Smooth muscle cell (in vitro differentiated cells): ENCODE results near the gene BRD3. TPM values are rescaled to one million over a fixed set of nuclear protein-coding genes. Genes with fewer than 3 reads are reported as not detected.

Experiments
- DNase-seq: peaks from one replicate; lab custom pipeline; 2025; ENCODE audit not compliant: unreplicated experiment; lab: John Stamatoyannopoulos, UW
- H2AFZ ChIP-seq: fragments of 200-600 bp; sonication (generic); 2 replicates; pipeline ENCODE4 v1.6.0; 2016; ENCODE audit warnings: antibody characterized with exemption, low read depth, mild to moderate bottlenecking
- H3F3A ChIP-seq: fragments of 200-600 bp; sonication (generic); 2 replicates; pipeline ENCODE4 v1.6.0; 2017; ENCODE audit warnings: antibody characterized with exemption, low read depth
- H3K27ac ChIP-seq: fragments of 200-600 bp; sonication (generic); 2 replicates; pipeline ENCODE4 v1.5.1; 2016; ENCODE audit warnings: low read depth, mild to moderate bottlenecking
- H3K27me3 ChIP-seq: fragments of 200-600 bp; sonication (generic); 2 replicates; pipeline ENCODE4 v1.6.1; 2016; ENCODE audit warnings: low read depth, mild to moderate bottlenecking
- H3K36me3 ChIP-seq: fragments of 200-600 bp; sonication (generic); 2 replicates; pipeline ENCODE4 v1.5.1; 2016; ENCODE audit warnings: low read depth
- H3K4me1 ChIP-seq: fragments of 200-600 bp; sonication (generic); 2 replicates; pipeline ENCODE4 v1.5.1; 2016; ENCODE audit warnings: low read depth
- H3K4me2 ChIP-seq: fragments of 200-600 bp; sonication (generic); 2 replicates; pipeline ENCODE4 v1.6.0; 2016; ENCODE audit warnings: mild to moderate bottlenecking
- H3K4me3 ChIP-seq: fragments of 200-600 bp; sonication (generic); 2 replicates; pipeline ENCODE4 v1.5.1; 2016; ENCODE audit warnings: mild to moderate bottlenecking
- H3K79me2 ChIP-seq: fragments of 200-600 bp; sonication (generic); 2 replicates; pipeline ENCODE4 v1.6.0; 2016; ENCODE audit warnings: low read depth, mild to moderate bottlenecking
- H3K9ac ChIP-seq: fragments of 200-600 bp; sonication (generic); 2 replicates; pipeline ENCODE4 v1.6.0; 2016; ENCODE audit warnings: low read depth
- H3K9me3 ChIP-seq: fragments of 200-600 bp; sonication (generic); replicated peaks from 2 replicates; pipeline ENCODE4 v1.5.1; 2016; ENCODE audit warnings: low read depth
- H4K20me1 ChIP-seq: fragments of 200-600 bp; sonication (generic); 2 replicates; pipeline ENCODE4 v1.6.0; 2016; ENCODE audit warnings: low read depth
- WGBS: methylation state at CpG from one replicate; pipeline ENCODE4 v1.1.7; 2016; ENCODE audit warnings: low lambda C conversion rate; 5-methylcytosine and 5-hydroxymethylcytosine counted together
- polyA plus RNA-seq: library from polyadenylated mRNA; unstranded; fragments of >200 nt; fragmentation: Nextera tagmentation; extraction: Ambion mirVana; gene quantifications from 2 replicates; pipeline ENCODE4 v1.2.1, GENCODE V29; 2016
- total RNA-seq: library from RNA; depleted of rRNA; stranded (reverse); fragments of >200 nt; gene quantifications from 2 replicates; pipeline ENCODE4 v1.2.3, GENCODE V29; 2014
- TF ChIP-seq, protein P1 (sequence below): fragments of 200-600 bp; sonication (generic); IDR thresholded peaks from 2 replicates; pipeline ENCODE4 v1.5.1; 2017; ENCODE audit warnings: borderline replicate concordance, mild to moderate bottlenecking, antibody characterized with exemption; ENCODE audit not compliant: insufficient read depth, poor library complexity, severe bottlenecking

BRD3 gene
- total and polyA plus RNA-seq, 2 experiments from 2014 or later, result 9.2 to 34.1 TPM

GRCh38 chr9:134005381-134005780, 62.4 kb downstream of the BRD3 start:
- H2AFZ ChIP-seq, result no peak overlapping the region
- H3K4me3 ChIP-seq, result no peak overlapping the region
- H3K27me3 ChIP-seq, result no peaks in the 10 kb centered on the region
- H3K9ac ChIP-seq, result no peak overlapping the region
- no peak overlapping the region for H3K27ac ChIP-seq
- no peaks in the 10 kb centered on the region for H3K9me3 ChIP-seq
- no peaks in the 10 kb centered on the region for H3K36me3 ChIP-seq
- H3K4me2 ChIP-seq, result no peak overlapping the region
- H3F3A ChIP-seq, result no peaks in the 10 kb centered on the region
- no peaks in the 10 kb centered on the region for H3K4me1 ChIP-seq
- DNase-seq, result no peak
- H4K20me1 ChIP-seq, result no peaks in the 10 kb centered on the region
- WGBS, result 91% methylated on average over 8 of the region's 8 CpGs
- H3K79me2 ChIP-seq, result no peaks in the 10 kb centered on the region
- TF ChIP-seq, protein P1, sequence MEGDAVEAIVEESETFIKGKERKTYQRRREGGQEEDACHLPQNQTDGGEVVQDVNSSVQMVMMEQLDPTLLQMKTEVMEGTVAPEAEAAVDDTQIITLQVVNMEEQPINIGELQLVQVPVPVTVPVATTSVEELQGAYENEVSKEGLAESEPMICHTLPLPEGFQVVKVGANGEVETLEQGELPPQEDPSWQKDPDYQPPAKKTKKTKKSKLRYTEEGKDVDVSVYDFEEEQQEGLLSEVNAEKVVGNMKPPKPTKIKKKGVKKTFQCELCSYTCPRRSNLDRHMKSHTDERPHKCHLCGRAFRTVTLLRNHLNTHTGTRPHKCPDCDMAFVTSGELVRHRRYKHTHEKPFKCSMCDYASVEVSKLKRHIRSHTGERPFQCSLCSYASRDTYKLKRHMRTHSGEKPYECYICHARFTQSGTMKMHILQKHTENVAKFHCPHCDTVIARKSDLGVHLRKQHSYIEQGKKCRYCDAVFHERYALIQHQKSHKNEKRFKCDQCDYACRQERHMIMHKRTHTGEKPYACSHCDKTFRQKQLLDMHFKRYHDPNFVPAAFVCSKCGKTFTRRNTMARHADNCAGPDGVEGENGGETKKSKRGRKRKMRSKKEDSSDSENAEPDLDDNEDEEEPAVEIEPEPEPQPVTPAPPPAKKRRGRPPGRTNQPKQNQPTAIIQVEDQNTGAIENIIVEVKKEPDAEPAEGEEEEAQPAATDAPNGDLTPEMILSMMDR, result no peak

DNA sequence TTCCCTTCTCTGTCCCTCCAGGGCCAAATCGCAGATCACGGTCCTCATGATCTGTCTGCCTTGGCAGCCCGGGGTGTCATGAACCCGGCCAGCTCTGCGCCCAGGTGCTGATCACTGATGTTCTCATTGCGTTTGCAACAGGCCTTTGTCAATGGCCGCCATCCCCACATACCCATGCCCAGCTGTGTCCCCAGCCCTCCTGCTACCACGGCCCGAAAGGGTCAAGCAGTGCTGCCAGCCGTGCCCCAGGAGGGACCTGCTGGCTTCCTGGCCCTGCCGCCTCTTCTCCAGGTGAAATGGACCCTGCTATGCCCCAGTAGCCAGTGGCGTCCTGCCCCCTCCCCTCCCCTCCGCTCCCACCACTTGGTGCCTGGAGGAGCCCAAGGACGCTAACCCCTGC, 62.9 kb downstream of the BRD3 start:
- Histone ChIP-seq H3K4me1 (no peaks in the 10 kb centered on the region), H3F3A (no peaks in the 10 kb centered on the region), H3K4me2 (no peak overlapping the region), H3K36me3 (no peaks in the 10 kb centered on the region), H3K9ac (no peak overlapping the region), H3K4me3 (no peak overlapping the region), H3K27me3 (no peaks in the 10 kb centered on the region), H3K79me2 (no peaks in the 10 kb centered on the region), H4K20me1 (no peaks in the 10 kb centered on the region), H2AFZ (no peak overlapping the region), H3K27ac (no peak overlapping the region), H3K9me3 (no peaks in the 10 kb centered on the region)
- 86% methylated on average over 14 of the region's 14 CpGs for WGBS
- no peak for DNase-seq
- TF ChIP-seq, protein P1, result no peak

- no peak overlapping the region for H3K4me3 ChIP-seq
- H3K36me3 ChIP-seq, result no peaks in the 10 kb centered on the region
- H3K27ac ChIP-seq, result no peak overlapping the region
- TF ChIP-seq, protein P1, result no peak
- no peaks in the 10 kb centered on the region for H3K4me1 ChIP-seq
- no peaks in the 10 kb centered on the region for H3K27me3 ChIP-seq
- no peak overlapping the region for H3K4me2 ChIP-seq
- DNase-seq, result no peak
- no peaks in the 10 kb centered on the region for H3K9me3 ChIP-seq
- no peak overlapping the region for H3K9ac ChIP-seq
- no peaks in the 10 kb centered on the region for H3K79me2 ChIP-seq
- WGBS, result 94% methylated on average over 18 of the region's 20 CpGs
- H4K20me1 ChIP-seq, result no peaks in the 10 kb centered on the region
- no peak overlapping the region for H2AFZ ChIP-seq
- no peaks in the 10 kb centered on the region for H3F3A ChIP-seq
Measured at GRCh38 chr9:134004131-134004873, 63.5 kb downstream of the BRD3 start.

DNA sequence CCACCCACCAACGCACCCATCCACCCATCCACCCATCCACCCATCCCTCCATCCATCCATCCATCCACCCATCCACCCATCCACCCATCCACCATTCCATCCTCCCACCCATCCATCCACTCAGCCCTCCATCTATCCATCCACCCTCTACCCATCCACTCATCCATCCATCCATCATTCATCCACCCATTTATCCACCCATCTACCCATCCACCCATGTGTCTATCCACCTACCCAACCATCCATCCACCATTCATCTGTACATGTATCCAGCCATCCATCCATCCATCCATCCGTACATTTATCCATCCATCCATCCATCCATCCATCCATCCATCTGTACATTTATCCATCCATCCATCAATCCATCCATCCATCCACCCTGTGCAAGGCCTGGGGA, 64.6 kb downstream of the BRD3 start:
- H3F3A ChIP-seq, result no peaks in the 10 kb centered on the region
- H3K79me2 ChIP-seq, result no peaks in the 10 kb centered on the region
- H3K4me3 ChIP-seq, result no peak overlapping the region
- no peaks in the 10 kb centered on the region for H3K27me3 ChIP-seq
- H2AFZ ChIP-seq, result no peak overlapping the region
- H3K4me2 ChIP-seq, result no peak overlapping the region
- no peak for DNase-seq
- 94% methylated on average over 1 of the region's 2 CpGs for WGBS
- H3K9me3 ChIP-seq, result no peaks in the 10 kb centered on the region
- H3K4me1 ChIP-seq, result no peaks in the 10 kb centered on the region
- no peaks in the 10 kb centered on the region for H4K20me1 ChIP-seq
- H3K36me3 ChIP-seq, result no peaks in the 10 kb centered on the region
- no peak overlapping the region for H3K9ac ChIP-seq
- H3K27ac ChIP-seq, result no peak overlapping the region
- TF ChIP-seq, protein P1, result no peak
